GM12878 (cell line): ENCODE measurements around the gene TREML2. TPM values are rescaled to one million over a fixed set of nuclear protein-coding genes. Genes with fewer than 3 reads are reported as not detected.

Source experiments
- ATAC-seq: fragments of 200-7000 bp; cut with Tn5 transposase; 3 replicates; pipeline ENCODE4 v1.9.1; 2020; ENCODE audit warnings: mild to moderate bottlenecking, moderate library complexity
- BruUV-seq: library from RNA; stranded (reverse); fragments of 400-500 nt; replicated peaks from 2 replicates; lab custom pipeline; 2021; lab: Mats Ljungman, UMichigan
- CTCF ChIA-PET: fragments of 300-600 bp; sonication (Branson Sonifier 250); formaldehyde crosslinking; extraction: SDS; loops from one replicate; lab custom pipeline; 2021; ENCODE audit warnings: inconsistent platforms; lab: Yijun Ruan, JAX
- POLR2A ChIA-PET: fragments of 350-600 bp; formaldehyde crosslinking; extraction: SDS; loops from one replicate; lab custom pipeline; 2021; ENCODE audit warnings: inconsistent platforms; lab: Charles Lee
- RAD21 ChIA-PET: fragments of 300-600 bp; sonication (Branson Sonifier 250); formaldehyde crosslinking; loops from one replicate; lab custom pipeline; 2023; ENCODE audit warnings: antibody characterized with exemption; ENCODE audit not compliant: unreplicated experiment; lab: Charles Lee
- SMC1A ChIA-PET: fragments of 300-600 bp; sonication (Branson Sonifier 250); formaldehyde crosslinking; loops from one replicate; lab custom pipeline; 2023; ENCODE audit not compliant: unreplicated experiment, uncharacterized antibody; lab: Charles Lee
- DNase-seq: peaks from one replicate; pipeline ENCODE4 v3.0.0-alpha.2; 2011; ENCODE audit warnings: low read depth, low spot score
- FAIRE-seq: peaks from 3 replicates; lab custom pipeline; 2011; peaks lifted over from hg19 to GRCh38; lab: Jason Lieb, UNC
- H2AFZ ChIP-seq: 2 replicates; pipeline ENCODE4 v1.6.0; 2011; ENCODE audit warnings: low read depth, low read length, control low read depth; ENCODE audit not compliant: control insufficient read depth
- H3K27ac ChIP-seq: 2 replicates; pipeline ENCODE4 v1.5.1; 2011; ENCODE audit warnings: control low read depth; ENCODE audit not compliant: control insufficient read depth, insufficient read depth
- H3K27me3 ChIP-seq, 2 experiments: replicated peaks in 1 of 2; 2 replicates each; pipeline versions ENCODE4 v1.6.0 to v1.6.1; 2011; ENCODE audit warnings: low read length in 1 of 2; ENCODE audit not compliant: control insufficient read depth in 2 of 2, insufficient read depth in 2 of 2
- H3K36me3 ChIP-seq, 2 experiments: 2 replicates each; pipeline ENCODE4 v1.5.1; 2011; ENCODE audit warnings: low read length in 1 of 2; ENCODE audit not compliant: control insufficient read depth in 2 of 2, insufficient read depth in 2 of 2
- H3K4me1 ChIP-seq: 2 replicates; pipeline ENCODE4 v1.6.1; 2011; ENCODE audit warnings: mild to moderate bottlenecking, low read length, moderate library complexity, mixed read lengths; ENCODE audit not compliant: control insufficient read depth, insufficient read depth
- H3K4me2 ChIP-seq: 2 replicates; pipeline ENCODE4 v1.6.0; 2011; ENCODE audit warnings: control low read depth; ENCODE audit not compliant: control insufficient read depth, insufficient read depth
- H3K4me3 ChIP-seq: fragments of 200-600 bp; sonication (generic); 2 replicates; pipeline ENCODE4 v1.5.1; 2016
- H3K79me2 ChIP-seq: 2 replicates; pipeline ENCODE4 v1.6.0; 2011; ENCODE audit warnings: low read length; ENCODE audit not compliant: control insufficient read depth, insufficient read depth
- H3K9ac ChIP-seq: 2 replicates; pipeline ENCODE4 v1.8.0; 2011; ENCODE audit warnings: low read length, control low read depth, mixed read lengths; ENCODE audit not compliant: control insufficient read depth, insufficient read depth
- H3K9me3 ChIP-seq: replicated peaks from 3 replicates; pipeline ENCODE4 v1.5.1; 2011; ENCODE audit warnings: mild to moderate bottlenecking, low read length; ENCODE audit not compliant: control insufficient read depth, insufficient read depth
- H4K20me1 ChIP-seq: 2 replicates; pipeline ENCODE4 v1.6.0; 2011; ENCODE audit not compliant: control insufficient read depth, insufficient read depth
- BMI1 ChIP-seq: fragments of 450-650 bp; IDR thresholded peaks from 2 replicates; pipeline ENCODE4 v1.6.1; 2016; ENCODE audit warnings: mild to moderate bottlenecking, moderate library complexity, borderline replicate concordance
- CHD1 ChIP-seq: IDR thresholded peaks from 2 replicates; pipeline ENCODE4 v1.6.1; 2012; ENCODE audit warnings: low read depth, low read length, improper control_type of control experiment
- GATAD2B ChIP-seq: fragments of 450-650 bp; conservative IDR thresholded peaks from 2 replicates; pipeline ENCODE4 v1.6.1; 2017; ENCODE audit warnings: low read depth, mild to moderate bottlenecking, moderate library complexity
- MTA2 ChIP-seq: fragments of 450-650 bp; IDR thresholded peaks from 2 replicates; pipeline ENCODE4 v1.6.1; 2016; ENCODE audit warnings: low read depth, mild to moderate bottlenecking, moderate library complexity
- MYB ChIP-seq: fragments of 150-350 bp; IDR thresholded peaks from 2 replicates; pipeline ENCODE4 v1.6.1; 2014; ENCODE audit warnings: mild to moderate bottlenecking, low read depth, low read length, borderline replicate concordance
- MYC ChIP-seq: IDR thresholded peaks from 2 replicates; pipeline ENCODE4 v1.6.1; 2011; ENCODE audit warnings: mild to moderate bottlenecking, low read length, moderate library complexity, inconsistent platforms; ENCODE audit not compliant: insufficient read depth, insufficient replicate concordance, insufficient read length, severe bottlenecking
- NFYB ChIP-seq: IDR thresholded peaks from 2 replicates; pipeline ENCODE4 v1.6.1; 2011; ENCODE audit warnings: low read depth, mild to moderate bottlenecking, low read length, improper control_type of control experiment, moderate library complexity; ENCODE audit not compliant: insufficient read depth
- NR2F1 ChIP-seq: fragments of 450-650 bp; conservative IDR thresholded peaks from 2 replicates; pipeline ENCODE4 v1.6.1; 2017; ENCODE audit warnings: mild to moderate bottlenecking
- SPI1 ChIP-seq: IDR thresholded peaks from 2 replicates; pipeline ENCODE4 v1.6.1; 2011; ENCODE audit warnings: low read depth, mild to moderate bottlenecking, low read length, moderate library complexity, borderline replicate concordance; ENCODE audit not compliant: insufficient read depth
- SREBF1 ChIP-seq: IDR thresholded peaks from 2 replicates; pipeline ENCODE4 v1.6.1; 2012; ENCODE audit warnings: mild to moderate bottlenecking, low read length
- SREBF2 ChIP-seq: IDR thresholded peaks from 2 replicates; pipeline ENCODE4 v1.6.1; 2012; ENCODE audit warnings: mild to moderate bottlenecking, low read length
- SRF ChIP-seq, 2 experiments: IDR thresholded peaks; 2 replicates each; pipeline ENCODE4 v1.6.1; 2011; ENCODE audit warnings: low read depth in 2 of 2, low read length in 2 of 2, mild to moderate bottlenecking in 1 of 2, moderate library complexity in 1 of 2
- TARDBP ChIP-seq: IDR thresholded peaks from 2 replicates; pipeline ENCODE4 v1.6.1; 2016; ENCODE audit warnings: borderline replicate concordance
- TCF7 ChIP-seq: IDR thresholded peaks from 2 replicates; pipeline ENCODE4 v1.6.1; 2014; ENCODE audit warnings: antibody characterized with exemption, borderline replicate concordance
- WRNIP1 ChIP-seq: IDR thresholded peaks from 2 replicates; pipeline ENCODE4 v1.6.1; 2011; ENCODE audit warnings: low read depth, low read length, improper control_type of control experiment, borderline replicate concordance
- ZBED1 ChIP-seq: IDR thresholded peaks from 2 replicates; pipeline ENCODE4 v1.6.1; 2016; ENCODE audit warnings: borderline replicate concordance
- ZNF207 ChIP-seq: fragments of 450-650 bp; IDR thresholded peaks from 2 replicates; pipeline ENCODE4 v1.6.1; 2014; ENCODE audit warnings: antibody characterized with exemption, mild to moderate bottlenecking, borderline replicate concordance
- WGBS: methylation state at CpG from one replicate; pipeline ENCODE4 v1.1.6; 2016; ENCODE audit warnings: low lambda C conversion rate; ENCODE audit not compliant: insufficient replicate concordance, insufficient coverage; ENCODE audit errors: missing lambda C conversion rate; 5-methylcytosine and 5-hydroxymethylcytosine counted together
- in situ Hi-C: fragments of 300-500 bp; cut with MboI; formaldehyde crosslinking; loops from 9 replicates; pipeline ENCODE4 v1.14.3; 2018; ENCODE audit warnings: mixed read lengths
- intact Hi-C: fragments of 100-400 bp; cut with micrococcal nuclease; formaldehyde crosslinking; loops from one replicate; pipeline ENCODE4 v1.14.2; 2022; ENCODE audit not compliant: unreplicated experiment
- polyA plus RNA-seq, 11 experiments: library from polyadenylated mRNA; depleted of rRNA in 4 of 11; unstranded in 6 of 11; stranded (reverse) in 5 of 11; fragments of >200 nt; fragmentation: Nextera tagmentation in 4 of 11; fragmentation: Illumina TruSeq in 1 of 11; extraction: Ambion mirVana in 4 of 11; extraction: Trizol in 1 of 11; gene quantifications; 1 replicate in 1 of 11; 2 replicates in 10 of 11; pipeline versions ENCODE4 v1.2.1 to v1.2.3, GENCODE V29; 2011 to 2016; ENCODE audit warnings: inconsistent platforms in 2 of 11, missing spikeins in 2 of 11, low read depth in 1 of 11
- total RNA-seq, 4 experiments: library from RNA; depleted of rRNA in 3 of 4; stranded (reverse); fragments of >200 nt in 3 of 4; fragmentation: Illumina TruSeq in 1 of 4; extraction: Trizol in 1 of 4; gene quantifications; 2 replicates each; pipeline versions ENCODE4 v1.2.1 to v1.2.3, GENCODE V29; 2013 to 2021
- TF ChIP-seq, protein P1 (sequence below): fragments of 150-350 bp; IDR thresholded peaks from 2 replicates; pipeline ENCODE4 v1.6.1; 2016; ENCODE audit warnings: low read depth, low read length
- TF ChIP-seq, protein P2 (sequence below): IDR thresholded peaks from 2 replicates; pipeline ENCODE4 v1.6.1; 2011; ENCODE audit warnings: borderline replicate concordance, low read depth, mild to moderate bottlenecking, moderate library complexity, low read length; ENCODE audit not compliant: insufficient read depth, poor library complexity, severe bottlenecking
- TF ChIP-seq, protein P3 (sequence below): IDR thresholded peaks from 2 replicates; pipeline ENCODE4 v1.6.1; 2011; ENCODE audit warnings: low read depth, mild to moderate bottlenecking, low read length, moderate library complexity, borderline replicate concordance; ENCODE audit errors: extremely low read depth

Gene TREML2
- total and polyA plus RNA-seq, 10 of the 15 experiments (the other 5 are each of a cell fraction or from before 2014, with no cell fraction given), result 0.49 to 9.1 (median 7.3) TPM

DNA sequence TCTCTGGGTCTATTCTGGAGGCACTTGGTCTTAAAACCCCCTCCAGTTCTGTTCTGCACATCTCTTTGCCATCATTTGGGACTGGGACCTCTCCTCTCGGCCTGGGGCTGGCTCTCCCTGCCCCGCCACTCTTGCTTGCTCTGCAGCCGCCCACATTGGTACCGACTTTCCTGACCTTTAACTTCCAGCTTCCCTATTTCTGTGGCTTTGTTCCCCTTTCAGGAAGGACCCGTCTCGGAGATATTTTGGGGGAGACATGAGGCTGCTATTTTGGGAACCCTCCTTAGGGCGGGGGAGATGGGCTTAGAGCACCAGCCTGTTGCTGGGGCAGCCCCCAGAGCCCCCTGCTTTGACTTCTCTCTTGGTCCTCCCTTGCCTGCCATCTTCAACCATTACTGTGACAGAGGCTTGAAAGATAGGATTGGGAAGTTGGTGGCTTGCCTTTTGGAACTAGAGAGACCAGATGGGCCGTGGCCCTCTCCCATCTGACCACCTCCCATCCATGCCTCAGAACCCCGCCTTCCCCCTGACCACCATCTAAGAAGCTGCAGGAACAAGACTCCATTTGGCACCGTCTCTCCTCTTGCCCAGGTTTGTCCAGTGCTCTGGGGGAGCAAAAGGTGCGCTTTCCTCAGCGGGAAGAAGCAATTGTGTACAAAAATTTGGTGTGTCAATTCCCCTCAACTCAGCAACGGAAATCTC is 38.9 kb downstream of the TREML2 start:
- Histone ChIP-seq H4K20me1 (no peaks in the 10 kb centered on the region), H3K36me3 (no peaks in the 10 kb centered on the region), H3K9ac (no peak overlapping the region), H3K4me3 (no peak overlapping the region), H3K27me3 (peaks cover 0 to 2% of the 10 kb centered on the region in 2 experiments; a peak in 1 of 4 replicates), H3K79me2 (no peaks in the 10 kb centered on the region), H3K27ac (no peak overlapping the region), H3K4me2 (no peak overlapping the region), H3K9me3 (no peaks in the 10 kb centered on the region), H2AFZ (no peak overlapping the region), H3K4me1 (no peaks in the 10 kb centered on the region)
- ChIA-PET CTCF (no interaction called here), RAD21 (no interaction called here), SMC1A (interaction anchor here (0.5 kb wide), 1 partner anchor 44 kb away, joined by 3 read pairs; no protein-coding TSS in a partner anchor), POLR2A (no interaction called here)
- no peak for ATAC-seq
- 14% methylated on average over 13 of the region's 13 CpGs for WGBS
- no peak for DNase-seq
- no peak for FAIRE-seq
- intact Hi-C loops (no loop called here), in situ Hi-C loops (no loop called here)
- BruUV-seq, result no TSS peak
- TF ChIP-seq GATAD2B (no peak), TCF7 (no peak), SRF (IDR thresholded peaks at IDR 0.05; ENCODE audit: low read depth in 2 of 2, low read length in 2 of 2) (no peak), SREBF1 (no peak), NR2F1 (no peak), MYC (no peak), WRNIP1 (no peak), TARDBP (no peak), CHD1 (no peak), NFYB (no peak), ZNF207 (no peak), MTA2 (no peak), SREBF2 (no peak), ZBED1 (no peak), BMI1 (no peak), SPI1 (no peak), MYB (no peak)
- TF ChIP-seq, protein P1, sequence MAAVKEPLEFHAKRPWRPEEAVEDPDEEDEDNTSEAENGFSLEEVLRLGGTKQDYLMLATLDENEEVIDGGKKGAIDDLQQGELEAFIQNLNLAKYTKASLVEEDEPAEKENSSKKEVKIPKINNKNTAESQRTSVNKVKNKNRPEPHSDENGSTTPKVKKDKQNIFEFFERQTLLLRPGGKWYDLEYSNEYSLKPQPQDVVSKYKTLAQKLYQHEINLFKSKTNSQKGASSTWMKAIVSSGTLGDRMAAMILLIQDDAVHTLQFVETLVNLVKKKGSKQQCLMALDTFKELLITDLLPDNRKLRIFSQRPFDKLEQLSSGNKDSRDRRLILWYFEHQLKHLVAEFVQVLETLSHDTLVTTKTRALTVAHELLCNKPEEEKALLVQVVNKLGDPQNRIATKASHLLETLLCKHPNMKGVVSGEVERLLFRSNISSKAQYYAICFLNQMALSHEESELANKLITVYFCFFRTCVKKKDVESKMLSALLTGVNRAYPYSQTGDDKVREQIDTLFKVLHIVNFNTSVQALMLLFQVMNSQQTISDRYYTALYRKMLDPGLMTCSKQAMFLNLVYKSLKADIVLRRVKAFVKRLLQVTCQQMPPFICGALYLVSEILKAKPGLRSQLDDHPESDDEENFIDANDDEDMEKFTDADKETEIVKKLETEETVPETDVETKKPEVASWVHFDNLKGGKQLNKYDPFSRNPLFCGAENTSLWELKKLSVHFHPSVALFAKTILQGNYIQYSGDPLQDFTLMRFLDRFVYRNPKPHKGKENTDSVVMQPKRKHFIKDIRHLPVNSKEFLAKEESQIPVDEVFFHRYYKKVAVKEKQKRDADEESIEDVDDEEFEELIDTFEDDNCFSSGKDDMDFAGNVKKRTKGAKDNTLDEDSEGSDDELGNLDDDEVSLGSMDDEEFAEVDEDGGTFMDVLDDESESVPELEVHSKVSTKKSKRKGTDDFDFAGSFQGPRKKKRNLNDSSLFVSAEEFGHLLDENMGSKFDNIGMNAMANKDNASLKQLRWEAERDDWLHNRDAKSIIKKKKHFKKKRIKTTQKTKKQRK, result no peak
- TF ChIP-seq, protein P2, sequence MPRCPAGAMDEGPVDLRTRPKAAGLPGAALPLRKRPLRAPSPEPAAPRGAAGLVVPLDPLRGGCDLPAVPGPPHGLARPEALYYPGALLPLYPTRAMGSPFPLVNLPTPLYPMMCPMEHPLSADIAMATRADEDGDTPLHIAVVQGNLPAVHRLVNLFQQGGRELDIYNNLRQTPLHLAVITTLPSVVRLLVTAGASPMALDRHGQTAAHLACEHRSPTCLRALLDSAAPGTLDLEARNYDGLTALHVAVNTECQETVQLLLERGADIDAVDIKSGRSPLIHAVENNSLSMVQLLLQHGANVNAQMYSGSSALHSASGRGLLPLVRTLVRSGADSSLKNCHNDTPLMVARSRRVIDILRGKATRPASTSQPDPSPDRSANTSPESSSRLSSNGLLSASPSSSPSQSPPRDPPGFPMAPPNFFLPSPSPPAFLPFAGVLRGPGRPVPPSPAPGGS, result no peak
- TF ChIP-seq, protein P3, sequence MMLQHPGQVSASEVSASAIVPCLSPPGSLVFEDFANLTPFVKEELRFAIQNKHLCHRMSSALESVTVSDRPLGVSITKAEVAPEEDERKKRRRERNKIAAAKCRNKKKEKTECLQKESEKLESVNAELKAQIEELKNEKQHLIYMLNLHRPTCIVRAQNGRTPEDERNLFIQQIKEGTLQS, result no peak
